Thyroid gland (tissue), 4 donors: ENCODE data around the gene URAD. TPM values are rescaled to one million over a fixed set of nuclear protein-coding genes. Genes with fewer than 3 reads are reported as not detected.

Source experiments
- DNase-seq, 2 donors: peaks; one replicate each; pipeline ENCODE4 v3.0.0-alpha.2; 2019
- H3K27ac ChIP-seq, 3 donors: fragments of 200-600 bp; sonication (generic); 1 replicate in 2 of 3; 2 replicates in 1 of 3; pipeline ENCODE4 v1.5.1; 2016 to 2019; ENCODE audit warnings: mild to moderate bottlenecking in 1 of 3, moderate library complexity in 1 of 3
- H3K27me3 ChIP-seq: fragments of 200-600 bp; sonication (generic); one replicate; pipeline ENCODE4 v1.5.1; 2019
- H3K36me3 ChIP-seq, 2 donors: fragments of 200-600 bp; sonication (generic); one replicate each; pipeline ENCODE4 v1.5.1; 2016 to 2019
- H3K4me1 ChIP-seq, 2 donors: fragments of 200-600 bp; sonication (generic); one replicate each; pipeline ENCODE4 v1.5.1; 2017 to 2019
- H3K4me3 ChIP-seq, 3 donors: fragments of 200-600 bp; sonication (generic); replicated peaks in 1 of 3; 1 replicate in 2 of 3; 2 replicates in 1 of 3; pipeline ENCODE4 v1.5.1; 2016; ENCODE audit warnings: mild to moderate bottlenecking in 1 of 3
- H3K9me3 ChIP-seq: fragments of 200-600 bp; sonication (generic); one replicate; pipeline ENCODE4 v1.5.1; 2017
- POLR2A ChIP-seq, 2 donors: fragments of 450-650 bp; IDR thresholded peaks; one replicate each; pipeline ENCODE4 v1.6.1; 2017; ENCODE audit warnings: antibody characterized with exemption in 2 of 2, mild to moderate bottlenecking in 2 of 2, moderate library complexity in 1 of 2
- WGBS, 2 donors: methylation state at CpG; one replicate each; pipeline ENCODE4 v1.1.5; 2017; 5-methylcytosine and 5-hydroxymethylcytosine counted together
- intact Hi-C: fragments of 100-400 bp; cut with DNase I; formaldehyde crosslinking; loops from one replicate; pipeline ENCODE4 v1.15.1; 2023
- total RNA-seq, 4 donors: library from RNA; depleted of rRNA; stranded (reverse); fragments of >200 nt; gene quantifications; one replicate each; pipeline ENCODE4 v1.2.3, GENCODE V29; 2016
- TF ChIP-seq, protein P1 (sequence below), 6 experiments: fragments of 200-600 bp in 3 of 6; fragments of 450-650 bp in 3 of 6; sonication (generic) in 3 of 6; IDR thresholded peaks; one replicate each; pipeline ENCODE4 v1.5.1; 2016 to 2019; ENCODE audit warnings: antibody characterized with exemption in 6 of 6, mild to moderate bottlenecking in 2 of 6, inconsistent platforms in 1 of 6, moderate library complexity in 1 of 6

URAD gene
- total RNA-seq, 4 donors from 2014 or later, result not detected

DNA sequence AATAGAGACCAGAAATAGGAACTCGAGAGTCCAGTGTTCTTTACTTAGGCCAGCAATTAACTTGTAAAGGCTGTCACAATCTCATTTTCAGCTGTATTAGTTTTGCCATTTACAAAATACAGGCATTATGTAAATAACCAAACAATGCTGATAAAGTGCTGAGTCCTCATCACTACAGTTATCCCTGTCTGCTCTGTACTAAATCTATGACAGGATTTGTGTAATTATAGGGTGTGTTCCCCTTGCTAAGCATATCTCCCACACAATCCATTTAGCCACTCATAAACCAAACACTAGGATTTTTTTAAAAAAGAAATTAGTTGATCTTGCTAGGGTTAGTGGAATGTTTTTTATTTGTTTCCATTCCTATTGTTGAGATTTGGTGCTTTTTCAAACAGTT is 45.5 kb downstream of the URAD start:
- no peak overlapping the region for H3K4me3 ChIP-seq
- DNase-seq, result no peak
- TF ChIP-seq POLR2A (IDR thresholded peaks at IDR 0.05), result no peak
- H3K9me3 ChIP-seq, result no peaks in the 10 kb centered on the region
- no peaks in the 10 kb centered on the region for H3K36me3 ChIP-seq
- H3K27me3 ChIP-seq, result no peaks in the 10 kb centered on the region
- no peak overlapping the region for H3K27ac ChIP-seq
- no peaks in the 10 kb centered on the region for H3K4me1 ChIP-seq
- WGBS, 2 donors, result 78 to 81% methylated on average over 1 of the region's 1 CpG
- intact Hi-C loops, result no loop called here

DNA sequence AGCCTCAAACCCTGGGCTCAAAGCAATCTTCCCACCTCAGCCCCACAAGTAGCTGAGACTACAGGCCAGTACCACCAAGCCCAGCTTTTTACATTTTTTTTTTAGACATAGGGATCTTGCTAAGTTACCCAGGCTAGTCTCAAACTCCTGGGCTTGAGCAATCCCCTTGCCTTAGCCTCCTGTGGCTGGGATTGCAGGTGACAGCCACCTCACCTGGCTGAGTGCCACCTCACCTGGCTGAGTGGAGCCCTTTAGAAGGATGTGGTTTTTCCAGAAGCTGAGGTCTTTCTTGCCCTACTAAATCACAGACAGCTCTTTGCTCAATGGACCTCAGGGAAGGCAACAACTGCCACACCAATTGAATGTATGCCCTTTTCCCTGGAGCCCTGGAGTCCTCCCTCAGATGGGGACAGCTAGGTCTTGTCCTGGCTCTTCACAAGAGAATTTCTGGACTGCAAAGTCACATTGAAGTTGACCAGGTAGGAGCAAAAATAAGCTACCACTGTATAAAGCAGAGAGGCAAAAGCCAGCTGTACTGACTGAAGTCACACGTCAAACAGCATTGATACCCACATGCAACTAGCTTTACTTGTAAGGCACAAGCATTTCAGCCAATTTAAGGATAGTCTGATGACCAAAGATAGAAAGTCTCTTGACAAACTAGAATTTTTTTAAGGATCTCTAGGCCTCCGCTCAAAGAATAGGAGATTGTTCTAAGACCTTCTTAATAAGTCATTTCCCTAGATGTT is 54.7 kb downstream of the URAD start:
- peaks cover 23% of the 10 kb centered on the region for H3K27me3 ChIP-seq
- H3K9me3 ChIP-seq, result no peaks in the 10 kb centered on the region
- 63 to 72% methylated on average over 2 of the region's 2 CpGs for WGBS, 2 donors
- H3K4me1 ChIP-seq, result no peaks in the 10 kb centered on the region
- no peak for DNase-seq
- TF ChIP-seq POLR2A (IDR thresholded peaks at IDR 0.05), result no peak
- TF ChIP-seq, protein P1, sequence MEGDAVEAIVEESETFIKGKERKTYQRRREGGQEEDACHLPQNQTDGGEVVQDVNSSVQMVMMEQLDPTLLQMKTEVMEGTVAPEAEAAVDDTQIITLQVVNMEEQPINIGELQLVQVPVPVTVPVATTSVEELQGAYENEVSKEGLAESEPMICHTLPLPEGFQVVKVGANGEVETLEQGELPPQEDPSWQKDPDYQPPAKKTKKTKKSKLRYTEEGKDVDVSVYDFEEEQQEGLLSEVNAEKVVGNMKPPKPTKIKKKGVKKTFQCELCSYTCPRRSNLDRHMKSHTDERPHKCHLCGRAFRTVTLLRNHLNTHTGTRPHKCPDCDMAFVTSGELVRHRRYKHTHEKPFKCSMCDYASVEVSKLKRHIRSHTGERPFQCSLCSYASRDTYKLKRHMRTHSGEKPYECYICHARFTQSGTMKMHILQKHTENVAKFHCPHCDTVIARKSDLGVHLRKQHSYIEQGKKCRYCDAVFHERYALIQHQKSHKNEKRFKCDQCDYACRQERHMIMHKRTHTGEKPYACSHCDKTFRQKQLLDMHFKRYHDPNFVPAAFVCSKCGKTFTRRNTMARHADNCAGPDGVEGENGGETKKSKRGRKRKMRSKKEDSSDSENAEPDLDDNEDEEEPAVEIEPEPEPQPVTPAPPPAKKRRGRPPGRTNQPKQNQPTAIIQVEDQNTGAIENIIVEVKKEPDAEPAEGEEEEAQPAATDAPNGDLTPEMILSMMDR (IDR thresholded peaks at IDR 0.05), result no peak
- intact Hi-C loops, result no loop called here
- H3K27ac ChIP-seq, result no peak overlapping the region
- no peaks in the 10 kb centered on the region for H3K36me3 ChIP-seq
- no peak overlapping the region for H3K4me3 ChIP-seq

DNA sequence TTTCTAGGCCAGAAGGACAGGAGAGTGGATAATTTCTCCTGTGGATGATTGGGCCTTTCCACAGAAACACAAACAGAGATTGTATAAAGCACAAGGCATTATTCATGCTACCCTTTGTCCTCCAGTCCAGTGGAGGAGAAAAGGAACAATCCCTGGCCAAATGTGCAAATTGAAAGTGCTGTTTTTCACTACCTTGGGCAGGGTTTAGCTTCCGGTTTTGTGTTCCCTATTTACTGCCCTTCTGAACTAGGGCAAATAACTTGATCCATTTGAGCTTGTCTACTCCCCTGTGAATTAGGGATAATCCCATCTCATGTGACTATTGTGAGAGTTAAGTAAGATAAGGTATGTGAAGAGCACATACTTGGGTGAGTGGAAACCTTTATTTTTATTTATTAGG is 55.4 kb downstream of the URAD start:
- intact Hi-C loops, result no loop called here
- TF ChIP-seq, protein P1 (IDR thresholded peaks at IDR 0.05), result no peak
- no peak for TF ChIP-seq POLR2A (IDR thresholded peaks at IDR 0.05)
- H3K36me3 ChIP-seq, result no peaks in the 10 kb centered on the region
- H3K27me3 ChIP-seq, result peaks cover 26% of the 10 kb centered on the region
- H3K4me3 ChIP-seq, result no peak overlapping the region
- H3K9me3 ChIP-seq, result no peaks in the 10 kb centered on the region
- no peak for DNase-seq
- H3K4me1 ChIP-seq, result no peaks in the 10 kb centered on the region
- H3K27ac ChIP-seq, result no peak overlapping the region
- 50 to 86% methylated on average over 1 of the region's 1 CpG for WGBS, 2 donors

DNA sequence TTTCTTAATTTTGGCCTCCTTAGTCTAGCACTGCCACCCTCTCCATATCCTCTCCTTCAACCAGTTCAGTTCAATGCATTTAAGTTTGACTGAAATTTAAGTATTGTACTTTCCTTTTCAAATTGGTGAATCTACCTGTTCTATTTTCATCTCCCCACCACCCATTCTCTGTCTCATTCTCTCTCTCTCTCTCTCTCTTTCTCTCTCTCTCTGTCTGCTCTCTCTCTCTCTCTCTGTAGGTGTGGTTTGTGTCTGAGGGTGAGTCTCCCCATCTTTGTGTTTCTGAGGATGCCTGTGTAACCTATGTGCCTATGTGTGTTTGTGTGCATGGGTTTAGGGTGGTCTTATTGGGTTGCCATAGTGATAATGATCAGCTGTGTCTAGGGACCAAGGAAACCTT is 58.6 kb downstream of the URAD start:
- no peaks in the 10 kb centered on the region for H3K9me3 ChIP-seq
- H3K36me3 ChIP-seq, result no peaks in the 10 kb centered on the region
- H3K27me3 ChIP-seq, result peaks cover 41% of the 10 kb centered on the region
- H3K4me3 ChIP-seq, result no peak overlapping the region
- intact Hi-C loops, result no loop called here
- no peak for TF ChIP-seq POLR2A (IDR thresholded peaks at IDR 0.05)
- TF ChIP-seq, protein P1 (IDR thresholded peaks at IDR 0.05), result no peak
- H3K4me1 ChIP-seq, result no peaks in the 10 kb centered on the region
- DNase-seq, result no peak
- no peak overlapping the region for H3K27ac ChIP-seq

DNA sequence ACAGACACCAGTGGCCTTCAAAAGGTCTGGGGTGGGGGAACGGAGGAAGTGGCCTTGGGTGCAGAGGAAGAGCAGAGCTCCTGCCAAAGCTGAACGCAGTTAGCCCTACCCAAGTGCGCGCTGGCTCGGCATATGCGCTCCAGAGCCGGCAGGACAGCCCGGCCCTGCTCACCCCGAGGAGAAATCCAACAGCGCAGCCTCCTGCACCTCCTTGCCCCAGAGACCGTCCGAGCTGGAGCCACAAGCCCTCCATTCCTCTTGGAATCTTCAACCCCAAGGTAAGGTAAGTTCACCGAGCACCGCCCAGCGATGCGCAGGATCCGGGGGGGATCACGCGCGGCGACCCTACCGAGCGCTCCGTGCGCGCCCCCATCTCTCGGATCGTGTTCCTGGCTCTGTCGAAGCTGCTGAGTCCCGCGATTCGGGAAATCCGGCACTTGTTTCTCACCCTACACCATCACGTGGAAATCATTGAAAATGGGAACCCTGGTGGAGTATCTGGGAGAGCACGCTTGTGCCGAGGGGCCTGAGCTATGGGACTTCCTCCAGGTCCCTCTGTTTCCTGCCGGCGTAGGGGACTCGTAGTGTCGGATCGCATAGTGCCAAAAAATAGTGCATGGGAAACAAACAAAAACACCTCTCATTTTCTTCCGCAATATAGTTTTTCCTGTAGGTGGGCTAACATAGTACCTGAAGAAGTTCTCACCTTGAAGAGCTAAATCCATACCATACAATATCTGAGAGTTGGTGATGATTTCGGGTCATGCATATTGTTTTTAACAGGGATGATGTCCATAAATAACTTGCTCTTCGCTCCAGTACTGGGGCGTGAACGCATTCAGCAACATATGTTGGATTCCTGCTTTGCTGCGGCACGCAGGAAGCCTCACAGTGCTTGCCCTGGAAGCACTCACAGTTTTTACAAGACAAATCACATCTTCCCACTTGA is 59.4 kb downstream of the URAD start:
- WGBS, 2 donors, result 3 to 4% methylated on average over 23 to 27 of the region's 48 CpGs
- peaks cover 41% of the 10 kb centered on the region for H3K27me3 ChIP-seq

More for the DNA sequence above, 59.4 kb downstream of the URAD start:
- TF ChIP-seq POLR2A (IDR thresholded peaks at IDR 0.05), result no peak
- TF ChIP-seq, protein P1 (IDR thresholded peaks at IDR 0.05), result no peak
- no peak overlapping the region for H3K4me3 ChIP-seq
- no peaks in the 10 kb centered on the region for H3K9me3 ChIP-seq
- no peak overlapping the region for H3K27ac ChIP-seq
- intact Hi-C loops, result no loop called here
- H3K4me1 ChIP-seq, result no peaks in the 10 kb centered on the region
- DNase-seq, result no peak
- no peaks in the 10 kb centered on the region for H3K36me3 ChIP-seq
